HS-5 (cell line): ENCODE results near the gene CLEC4G.
"Not testable (repeated sequence)": the region's sequence is repeated elsewhere in the genome, so short reads cannot be mapped to it uniquely, and the experiment has no call there.

ENCODE experiments used
- DNase-seq: peaks from one replicate; pipeline ENCODE4 v3.0.0-alpha.2; 2012; ENCODE audit warnings: low read depth

CLEC4G gene

DNA sequence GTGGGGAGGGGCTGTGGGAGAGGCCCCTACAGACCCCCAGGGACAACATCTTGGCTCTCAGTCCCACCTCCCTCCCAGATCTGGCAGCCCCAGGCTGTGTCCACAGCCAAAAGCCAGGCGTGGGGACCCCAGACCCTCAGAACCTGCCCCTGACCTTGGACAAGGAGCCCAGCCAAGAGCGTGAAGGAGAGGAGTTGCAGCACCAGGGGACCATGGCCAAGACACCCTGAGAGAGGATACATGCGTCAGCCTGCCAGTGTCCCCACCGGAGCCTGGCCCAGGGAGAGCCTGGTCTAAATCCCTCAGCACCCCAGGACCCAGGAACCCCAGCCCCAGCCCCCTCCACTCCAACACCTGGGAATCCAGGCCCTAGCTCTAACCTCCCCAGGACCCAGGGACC, 14.4 kb upstream of the CLEC4G start:
- DNase-seq = not testable (repeated sequence)

- no peak for DNase-seq
These were observed 13.2 kb upstream of the CLEC4G start for GRCh38 chr19:7744871-7745650.

GRCh38 chr19:7744199-7744786, 12.4 kb upstream of the CLEC4G start:
- no peak for DNase-seq

GRCh38 chr19:7743425-7743841, 11.5 kb upstream of the CLEC4G start:
- no peak for DNase-seq

DNA sequence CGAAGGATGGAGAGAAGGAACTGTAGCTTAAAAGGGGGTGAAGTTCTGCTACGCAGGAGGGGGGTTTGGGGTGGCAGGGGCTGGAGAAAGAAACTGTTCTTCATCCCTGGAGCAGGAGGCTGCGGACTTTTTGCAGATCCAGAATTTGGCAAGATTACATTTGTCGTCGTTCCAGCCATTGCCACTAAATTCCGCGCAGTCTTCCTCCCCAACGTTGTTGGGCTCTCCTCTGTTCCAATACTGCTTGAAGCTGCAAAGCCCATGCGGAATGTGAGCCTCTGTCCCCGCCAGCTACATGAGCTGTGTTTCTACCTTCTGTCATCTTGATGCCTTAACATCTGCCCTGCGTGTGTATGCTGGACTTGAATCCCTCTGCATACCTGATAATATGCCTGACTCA, 11.1 kb upstream of the CLEC4G start:
- DNase-seq = no peak

- DNase-seq = no peak
These were observed 10.7 kb upstream of the CLEC4G start for GRCh38 chr19:7742575-7742974.

DNA sequence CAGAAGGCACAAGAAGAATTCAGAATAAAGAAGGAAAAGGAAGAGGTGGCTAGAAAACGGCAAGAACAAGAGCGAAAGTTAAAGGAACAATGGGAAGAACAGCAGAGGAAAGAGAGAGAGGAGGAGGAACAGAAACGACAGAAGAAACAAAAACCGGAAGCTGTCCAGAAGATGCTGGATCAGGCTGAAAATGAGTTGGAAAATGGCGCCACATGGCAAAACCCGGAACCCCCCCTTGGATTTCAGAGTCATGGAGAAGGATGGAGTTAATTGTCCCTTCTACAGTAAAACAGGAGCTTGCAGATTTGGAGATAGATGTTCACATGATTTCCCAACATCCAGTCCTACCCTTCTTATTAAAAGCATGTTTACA, 8.8 kb upstream of the CLEC4G start:
- DNase-seq = no peak

DNA sequence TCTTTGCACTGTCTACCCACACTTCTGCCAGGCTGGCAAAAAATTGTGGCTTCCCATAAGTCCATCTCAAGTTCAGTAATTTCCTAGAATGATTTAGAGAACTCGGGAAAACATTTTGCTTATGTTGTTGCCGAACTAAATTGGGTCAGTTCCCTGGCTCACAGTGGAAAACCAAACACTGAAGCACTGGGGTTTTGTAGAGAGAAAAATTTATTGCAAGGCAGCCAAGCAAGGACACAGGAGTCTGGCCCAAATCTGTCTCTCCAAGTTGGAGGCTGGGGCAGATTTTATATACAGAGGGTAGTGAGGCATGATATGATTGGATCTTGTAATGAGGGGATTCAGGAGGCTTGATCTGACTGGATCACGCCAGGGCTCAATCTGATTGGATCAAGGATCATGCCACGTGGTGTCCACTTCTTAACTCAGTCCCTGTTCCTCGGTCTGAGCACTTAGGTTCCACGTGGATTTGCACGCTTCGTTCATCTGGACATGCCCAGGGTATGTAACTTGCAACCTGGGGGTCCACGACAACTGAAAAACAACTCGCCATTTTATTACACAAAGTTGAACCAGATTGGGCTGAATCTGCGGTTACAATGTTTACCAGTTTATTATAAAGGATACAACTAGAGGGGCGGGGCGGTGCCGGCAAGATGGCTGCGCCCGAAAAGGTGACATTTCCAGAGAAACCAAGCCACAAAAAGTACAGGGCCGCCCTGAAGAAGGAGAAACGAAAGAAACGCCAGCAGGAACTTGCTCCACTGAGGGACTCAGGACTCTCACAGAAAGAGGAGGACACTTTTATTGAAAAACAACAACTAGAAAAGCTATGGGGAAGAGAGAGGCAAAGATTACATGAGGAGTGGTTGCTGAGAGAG, 8.1 kb upstream of the CLEC4G start:
- DNase-seq = no peak

GRCh38 chr19:7739211-7739755, 7.4 kb upstream of the CLEC4G start:
- no peak for DNase-seq

DNA sequence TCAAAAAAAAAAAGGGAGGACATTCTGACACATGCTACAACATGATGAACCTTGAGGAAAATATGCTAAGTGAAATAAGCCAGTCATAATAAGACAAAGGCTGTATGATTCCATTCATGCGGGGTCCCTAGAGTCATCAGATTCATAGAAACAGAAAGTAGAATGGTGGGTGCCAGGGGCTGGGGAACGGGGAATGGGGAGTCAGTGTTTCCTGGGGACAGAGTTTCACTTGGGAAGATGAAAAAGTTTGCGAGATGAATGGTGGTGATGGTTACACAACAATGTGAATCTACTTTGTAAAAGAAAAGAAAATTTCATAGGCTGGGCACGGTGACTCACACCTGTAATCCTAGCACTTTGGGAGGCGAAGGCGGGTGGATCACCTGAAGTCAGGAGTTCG, 6.1 kb upstream of the CLEC4G start:
- no peak for DNase-seq

DNA sequence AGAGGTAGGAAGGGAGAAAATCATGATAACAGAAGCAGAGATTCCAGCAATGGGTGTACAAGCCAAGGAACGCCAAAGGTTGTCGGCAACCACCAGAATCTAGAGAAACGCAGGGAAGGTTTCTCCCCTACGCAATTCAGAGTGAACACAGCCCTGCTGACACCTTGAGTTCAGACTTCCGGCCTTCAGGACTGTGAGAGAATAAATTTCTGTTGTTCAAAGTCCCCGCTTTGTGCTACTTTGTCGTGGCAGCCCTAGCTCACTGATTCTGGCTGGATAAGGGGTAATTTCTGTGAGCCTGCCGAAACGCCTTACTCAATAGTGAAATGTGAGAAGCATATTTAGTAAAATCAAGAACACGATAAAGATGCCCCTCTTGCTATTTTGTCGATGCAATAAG, 5.3 kb upstream of the CLEC4G start:
- no peak for DNase-seq

DNA sequence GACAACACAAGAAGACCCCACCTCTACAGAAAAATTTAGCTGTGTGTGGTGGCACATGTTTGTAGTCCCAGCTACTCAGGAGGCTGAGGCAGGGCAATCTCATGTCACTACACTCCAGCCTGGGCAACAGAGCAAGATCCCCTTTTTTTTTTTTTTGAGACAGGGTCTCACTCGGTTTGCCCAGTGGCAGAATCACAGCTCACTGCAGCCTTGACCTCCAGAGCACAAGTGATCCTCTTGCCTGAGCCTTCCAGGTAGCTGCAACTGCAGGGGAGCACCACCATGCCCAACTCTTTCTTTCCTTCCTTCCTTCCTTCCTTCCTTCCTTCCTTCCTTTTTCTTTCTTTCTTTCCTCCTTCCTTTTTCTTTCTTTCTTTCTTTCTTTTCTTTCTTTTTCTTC, 4.2 kb upstream of the CLEC4G start:
- DNase-seq = no peak

GRCh38 chr19:7734220-7735203, 2.6 kb upstream of the CLEC4G start:
- DNase-seq = no peak

GRCh38 chr19:7733376-7733775, 1.5 kb upstream of the CLEC4G start:
- DNase-seq = no peak

DNA sequence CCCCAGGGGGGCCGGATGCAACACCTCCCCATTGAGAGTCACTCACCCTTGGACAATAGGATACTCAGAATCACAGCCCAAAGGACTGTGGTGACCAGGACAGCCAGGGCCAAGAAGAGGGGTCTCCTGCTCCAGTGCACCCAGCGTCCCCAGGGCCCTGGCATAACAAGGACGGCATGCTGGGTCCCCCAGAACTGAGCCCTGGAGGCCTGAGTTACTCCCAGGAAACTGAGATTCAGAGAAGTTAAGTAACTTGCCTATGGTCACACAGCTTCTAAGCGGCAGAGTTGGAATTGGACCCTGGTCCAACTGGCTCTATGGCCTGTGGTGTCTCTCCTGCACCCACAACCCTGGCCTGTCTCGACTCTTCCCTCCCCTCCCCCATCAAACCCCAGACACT, 295 bp downstream of the CLEC4G start:
- no peak for DNase-seq

DNA sequence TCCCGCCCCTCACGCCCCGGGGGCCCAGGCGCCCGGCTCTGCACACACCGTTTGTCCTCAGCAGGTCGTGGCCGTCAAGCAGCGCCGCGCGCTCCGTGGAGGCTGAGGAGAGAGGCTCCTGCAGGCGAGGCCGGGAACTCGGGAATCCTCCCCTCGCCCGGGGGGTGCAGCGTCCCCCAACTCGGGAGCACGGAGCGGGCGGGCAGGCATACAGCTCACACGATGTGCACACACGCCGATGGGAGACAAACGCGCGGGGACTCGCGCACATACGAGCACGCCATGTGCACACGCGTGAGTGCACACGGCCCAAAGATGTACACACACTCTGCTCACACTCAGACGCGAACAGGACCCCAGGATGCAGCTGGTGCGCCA, 703 bp downstream of the CLEC4G start:
- no peak for DNase-seq

DNA sequence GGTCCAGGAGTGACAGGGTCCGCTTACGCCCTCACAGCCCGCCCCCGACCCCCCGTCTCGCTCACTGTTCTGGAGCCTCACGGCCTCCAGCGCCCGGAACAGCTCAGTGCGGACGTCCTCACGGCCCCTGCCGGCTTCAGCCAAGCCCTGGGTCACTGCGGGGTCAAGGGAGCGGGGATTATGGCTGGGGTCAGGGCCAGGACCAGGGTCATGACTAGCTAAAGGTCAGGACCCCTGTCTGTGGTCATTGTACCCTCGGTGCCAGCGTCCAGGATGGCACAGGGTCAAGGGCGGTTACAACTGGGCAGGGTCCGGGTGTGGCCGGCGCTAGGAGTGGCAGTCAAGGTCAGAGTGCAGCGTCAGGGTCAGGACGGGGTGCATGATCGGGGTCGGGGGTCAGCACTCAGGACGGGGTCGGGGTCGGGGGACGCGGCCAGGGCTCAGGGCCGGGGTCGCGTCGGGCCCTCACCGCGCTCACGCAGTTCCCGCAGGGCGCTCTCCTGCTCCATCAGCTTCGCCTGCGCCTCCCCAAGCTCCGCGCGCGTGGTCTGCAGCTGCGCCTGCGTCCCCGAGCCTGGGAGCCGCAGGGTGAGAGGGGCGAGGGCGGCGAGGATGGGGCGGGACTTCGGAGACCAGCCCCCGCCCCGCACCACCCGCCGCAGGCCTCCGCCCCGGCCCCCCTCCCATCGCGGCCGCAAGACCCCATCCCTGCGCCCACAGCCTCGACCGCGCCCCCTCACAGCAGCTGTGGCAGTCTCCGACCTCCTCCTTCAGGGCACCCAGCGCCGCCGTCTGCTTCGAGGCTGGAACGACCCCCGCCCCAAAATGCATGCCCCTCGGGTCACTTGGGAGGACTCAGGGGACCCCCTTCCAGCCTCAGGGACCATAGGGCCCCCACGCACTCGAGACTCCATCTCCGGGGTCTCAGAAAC, 1.4 kb downstream of the CLEC4G start:
- DNase-seq = no peak

- DNase-seq = no peak
These were observed 2.1 kb downstream of the CLEC4G start for GRCh38 chr19:7729831-7730285.

DNA sequence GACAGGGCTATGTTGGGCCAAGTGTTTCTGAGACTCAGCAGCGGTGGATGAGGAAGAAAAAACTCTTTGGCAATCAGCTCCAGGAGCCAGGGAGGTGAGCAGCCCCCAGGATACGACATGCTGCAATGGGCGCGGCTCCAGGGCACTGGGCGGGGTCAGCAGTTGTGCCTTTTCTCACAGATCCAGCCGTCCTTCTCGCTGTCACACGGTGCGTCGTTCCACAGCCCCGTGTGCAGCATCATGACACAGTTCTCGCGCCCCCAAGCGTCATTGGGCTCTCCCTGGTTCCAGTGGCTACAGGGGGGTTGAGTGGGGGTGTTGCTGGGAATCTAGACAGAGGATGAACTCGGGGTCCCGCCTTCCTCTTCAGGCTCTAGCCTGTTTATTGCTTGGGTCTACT, 2.7 kb downstream of the CLEC4G start:
- DNase-seq = no peak

- DNase-seq = no peak
These were observed 6.1 kb downstream of the CLEC4G start for GRCh38 chr19:7725791-7726190.
